GM18505 (cell line): ENCODE measurements around the gene SH3GL2.

ENCODE experiments used
- ATAC-seq: cut with Tn5 transposase; IDR thresholded peaks from one replicate; pipeline ENCODE4 v1.9.1; 2021; ENCODE audit not compliant: unreplicated experiment
- POLR2A ChIP-seq: IDR thresholded peaks from 4 replicates; pipeline ENCODE4 v1.6.1; 2011; ENCODE audit warnings: borderline replicate concordance; ENCODE audit not compliant: insufficient read depth, insufficient read length; ENCODE audit errors: extremely low read depth

The SH3GL2 gene

DNA sequence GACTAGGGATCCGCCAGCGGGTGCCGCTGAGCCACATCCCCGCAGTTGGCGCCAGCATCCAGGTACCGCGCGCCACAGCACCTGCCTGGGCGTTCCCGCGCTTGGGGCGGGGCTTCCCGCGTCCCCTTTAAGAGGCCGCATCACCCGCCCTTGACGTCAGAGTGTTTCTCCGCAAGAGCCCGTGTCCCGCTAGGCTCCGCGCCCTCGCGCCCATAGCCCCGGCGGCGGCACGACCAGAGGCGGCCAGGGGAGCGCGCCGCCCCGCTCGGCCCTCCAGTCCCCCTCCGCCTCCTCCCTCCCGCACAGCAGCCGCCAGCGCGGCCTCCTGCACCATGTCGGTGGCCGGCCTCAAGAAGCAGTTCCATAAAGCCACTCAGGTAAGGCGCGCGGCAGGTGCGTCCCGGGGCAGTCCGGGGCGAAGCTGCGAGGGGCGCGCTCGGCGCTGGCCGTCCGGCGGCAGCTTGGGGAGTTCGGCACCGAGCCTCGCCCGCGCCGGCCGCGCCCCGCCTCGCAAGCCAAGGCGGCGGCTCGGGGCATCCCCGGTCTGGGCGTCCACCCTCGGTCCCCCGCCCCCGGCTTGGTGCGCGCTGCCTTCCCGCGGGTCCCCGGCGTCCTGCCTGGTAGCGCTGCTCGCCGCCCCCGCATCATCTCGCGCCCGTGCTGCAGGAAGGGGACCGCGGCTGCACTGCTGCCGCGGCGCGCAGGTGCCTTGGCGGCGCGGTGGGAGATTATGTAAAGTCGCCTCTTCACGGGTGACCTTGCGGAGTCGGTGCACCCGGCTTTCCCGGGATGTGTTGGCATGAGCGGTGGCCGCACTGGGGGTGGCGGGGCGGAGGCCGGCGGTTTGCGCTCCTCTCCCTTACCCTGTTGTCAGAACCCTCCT, at the start of gene SH3GL2:
TSS of gene SH3GL2 (plus strand) at position 156 of the 883 bp plus-strand sequence.
- ATAC-seq, result peak; percentile 75
- no peak for TF ChIP-seq POLR2A

DNA sequence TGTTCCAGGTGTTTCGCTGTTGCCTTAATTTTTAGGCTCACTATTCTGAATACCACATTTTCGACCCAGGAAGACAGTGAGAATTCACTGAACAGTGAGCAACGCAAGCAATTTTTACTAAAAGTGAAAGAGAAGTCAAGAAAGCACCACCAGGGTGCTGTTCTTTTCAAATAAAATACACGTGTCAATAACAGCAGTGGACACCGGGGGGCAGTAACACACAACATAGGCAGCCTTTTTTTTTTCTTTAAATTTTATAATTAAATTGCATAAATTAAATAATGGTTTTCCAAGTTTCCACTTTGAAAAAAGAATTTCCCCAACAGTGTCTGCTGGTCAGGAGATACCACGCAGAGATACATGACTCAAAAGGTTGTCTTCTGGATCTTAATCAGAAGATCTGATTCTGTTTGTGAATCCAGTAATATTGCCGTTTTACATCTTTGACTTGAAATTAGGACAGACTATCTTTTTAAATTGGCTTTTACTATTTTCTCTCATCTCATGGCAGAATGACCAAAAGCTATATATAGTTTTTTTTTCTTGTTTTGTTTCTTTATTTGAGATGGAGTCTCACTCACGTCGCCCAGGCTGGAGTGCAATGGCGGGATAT, 47.1 kb upstream of the SH3GL2 start:
- peak; percentile 91 for ATAC-seq

DNA sequence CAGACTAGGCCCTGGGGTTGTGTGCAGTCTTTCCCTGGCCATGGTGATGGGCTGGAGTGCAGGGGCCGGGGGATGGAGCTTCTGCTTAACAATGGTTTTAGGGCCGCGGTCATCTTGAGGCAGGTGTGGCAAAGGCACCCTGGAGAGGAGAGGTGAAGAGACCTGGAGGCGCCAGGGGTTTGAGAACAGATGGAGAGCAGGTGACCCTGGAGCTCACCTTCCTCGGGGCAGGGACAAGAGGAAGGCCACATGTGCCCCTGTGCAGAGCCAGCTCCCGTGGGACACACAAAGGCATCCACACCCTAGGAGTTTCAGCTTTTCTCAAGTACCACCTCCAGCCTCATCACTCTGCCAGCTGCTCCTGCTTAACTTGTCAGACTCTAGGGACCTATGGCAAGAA, 46.4 kb upstream of the SH3GL2 start:
- no peak for ATAC-seq
- TF ChIP-seq POLR2A, result no peak

More for the DNA sequence above, 47.1 kb upstream of the SH3GL2 start:
- no peak for TF ChIP-seq POLR2A

DNA sequence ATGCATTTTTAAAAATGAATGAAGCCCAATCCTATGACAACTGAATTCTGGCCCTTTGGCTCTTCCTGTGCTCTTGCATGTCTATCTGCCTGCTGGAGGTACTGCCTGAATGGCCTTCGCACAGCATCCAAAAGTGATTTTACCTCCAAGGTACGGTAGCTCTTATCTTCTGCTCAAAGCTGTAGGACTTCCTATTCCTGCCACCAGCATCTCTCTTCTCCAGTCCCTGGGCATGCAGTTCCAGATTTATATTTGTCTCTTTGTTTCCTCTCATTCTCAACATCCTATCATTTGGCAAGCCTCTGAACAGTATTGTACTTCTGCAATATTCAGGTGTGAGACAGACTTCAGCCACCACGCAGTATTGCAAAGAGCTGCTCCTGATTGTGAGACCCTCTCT, 43.7 kb upstream of the SH3GL2 start:
- no peak for ATAC-seq
- no peak for TF ChIP-seq POLR2A

DNA sequence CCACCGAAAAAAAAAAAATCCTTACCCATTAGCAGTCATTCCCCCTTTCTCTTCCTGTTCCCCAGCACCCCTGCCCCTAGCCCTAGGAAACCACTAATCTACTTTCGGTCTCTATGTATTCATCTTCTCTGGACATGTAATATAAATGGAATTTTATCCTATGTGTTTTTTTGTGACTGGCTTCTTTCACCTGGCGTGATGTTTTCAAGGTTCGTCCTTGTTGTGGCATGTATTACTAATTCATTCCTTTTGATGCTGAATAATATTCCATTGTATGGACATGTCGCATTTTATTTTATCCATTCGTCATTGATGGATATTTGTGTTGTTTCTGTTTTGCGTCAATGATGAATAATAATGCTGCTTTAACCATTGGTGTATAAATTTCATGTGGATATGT, 42.8 kb upstream of the SH3GL2 start:
- TF ChIP-seq POLR2A, result no peak
- ATAC-seq, result no peak

DNA sequence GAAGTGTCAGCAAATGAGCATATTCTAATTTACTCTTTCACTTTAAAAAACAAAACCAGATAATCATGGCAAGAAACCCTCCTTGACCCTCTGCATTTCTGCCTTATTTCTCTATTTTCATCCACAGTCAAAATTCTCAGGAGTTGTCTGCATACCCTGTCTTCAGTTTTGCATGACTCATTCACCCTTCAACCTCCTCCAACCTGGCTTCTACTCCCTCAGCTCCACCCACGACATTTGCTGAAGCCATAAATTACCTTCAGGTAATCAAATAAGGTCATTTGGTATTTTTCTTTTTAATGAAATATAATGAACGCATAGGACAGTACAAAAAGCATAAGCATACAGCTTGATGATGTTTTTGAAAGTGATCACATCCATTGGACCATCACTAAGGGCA, 27.8 kb upstream of the SH3GL2 start:
- no peak for ATAC-seq
- TF ChIP-seq POLR2A, result no peak

DNA sequence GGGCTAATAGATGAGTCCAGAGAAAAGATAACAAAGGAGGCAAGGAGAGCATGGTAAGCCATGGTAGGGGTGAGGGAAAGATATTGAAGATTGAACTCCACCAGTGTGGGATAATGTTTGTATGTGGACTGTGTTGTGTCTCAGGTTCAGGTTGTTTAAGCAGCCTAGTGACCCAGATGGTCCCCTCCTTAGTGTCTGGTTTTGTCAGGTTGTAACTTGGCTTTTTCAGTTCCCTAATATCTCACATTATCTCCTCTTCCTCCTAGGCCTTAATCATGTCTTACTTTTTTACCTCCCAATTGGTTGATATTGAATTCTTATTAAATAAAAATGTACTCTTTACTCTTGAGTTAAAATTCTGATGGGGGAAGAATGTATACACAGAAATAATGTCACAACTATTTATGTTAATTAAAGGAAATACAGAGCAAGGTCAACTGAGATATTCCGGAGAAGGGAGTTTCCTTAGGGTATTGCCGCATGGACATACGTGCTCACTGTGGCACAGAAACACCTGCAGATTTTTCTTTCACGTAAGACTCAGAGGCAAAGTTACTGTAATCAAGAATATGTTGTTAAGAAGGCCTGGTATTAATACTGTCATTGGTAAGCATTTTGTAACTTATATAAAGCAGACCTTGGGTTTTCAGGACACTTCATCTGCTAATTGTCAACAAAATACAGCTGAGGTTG, 23.4 kb upstream of the SH3GL2 start:
- TF ChIP-seq POLR2A, result no peak
- no peak for ATAC-seq

DNA sequence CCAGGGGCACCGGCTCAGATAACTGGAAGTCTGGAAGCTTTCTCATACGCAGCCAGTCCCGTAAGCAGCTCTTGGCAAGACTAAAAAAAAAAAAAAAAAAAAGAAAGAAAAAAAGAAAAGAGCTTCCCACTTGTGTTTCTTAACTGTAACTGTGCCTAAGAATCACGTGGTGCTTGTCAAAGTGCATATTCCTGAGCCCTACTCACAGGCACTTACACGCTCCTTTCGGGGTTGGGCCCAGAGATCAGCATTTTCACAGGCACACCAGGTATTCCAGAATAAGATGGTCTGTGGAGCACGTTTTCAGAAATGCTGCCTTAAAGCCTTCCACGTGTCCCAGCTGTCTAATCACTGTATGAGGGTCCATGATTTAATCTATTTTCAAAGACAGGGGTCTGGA, 22.6 kb upstream of the SH3GL2 start:
- TF ChIP-seq POLR2A, result no peak
- no peak for ATAC-seq

DNA sequence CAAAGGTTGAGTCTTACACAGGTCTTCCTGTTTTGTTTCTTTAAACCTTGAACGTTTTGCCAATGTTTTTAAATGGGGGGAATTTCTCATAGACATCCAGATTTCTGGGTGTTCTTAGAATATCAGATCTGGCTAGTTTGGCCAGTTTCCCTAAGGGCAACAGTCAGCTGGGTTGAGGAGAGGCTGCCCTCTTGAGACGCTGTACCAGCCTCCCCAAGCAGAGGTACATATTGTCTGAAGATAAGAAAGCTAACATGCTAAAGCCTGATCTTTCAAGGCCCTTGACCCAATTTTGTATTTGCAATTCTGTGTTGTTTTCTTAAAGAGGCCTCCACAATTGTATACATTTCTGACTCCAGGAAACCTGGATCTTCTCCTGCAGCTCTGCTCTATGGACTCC, 21.9 kb upstream of the SH3GL2 start:
- TF ChIP-seq POLR2A, result no peak
- ATAC-seq, result no peak

DNA sequence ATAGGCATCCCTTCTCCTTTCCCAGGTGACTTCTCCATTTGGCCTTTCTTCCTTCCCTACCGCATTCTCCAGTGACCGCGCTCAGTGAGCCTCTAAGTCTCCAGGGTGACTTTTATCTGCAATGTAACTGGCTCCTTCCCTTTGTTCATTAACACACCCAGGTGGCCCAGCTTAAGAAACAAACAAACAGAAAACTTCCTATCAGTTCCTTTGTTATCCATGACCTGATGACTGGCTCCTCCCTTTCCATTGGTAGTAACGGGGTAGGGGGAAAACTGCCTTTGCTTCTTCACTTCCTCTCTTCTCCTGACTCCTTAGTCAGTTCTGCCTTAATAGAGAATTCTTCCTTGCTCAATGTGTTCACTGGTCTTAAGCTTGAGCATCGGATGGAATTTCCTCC, 7.0 kb upstream of the SH3GL2 start:
- TF ChIP-seq POLR2A, result no peak

DNA sequence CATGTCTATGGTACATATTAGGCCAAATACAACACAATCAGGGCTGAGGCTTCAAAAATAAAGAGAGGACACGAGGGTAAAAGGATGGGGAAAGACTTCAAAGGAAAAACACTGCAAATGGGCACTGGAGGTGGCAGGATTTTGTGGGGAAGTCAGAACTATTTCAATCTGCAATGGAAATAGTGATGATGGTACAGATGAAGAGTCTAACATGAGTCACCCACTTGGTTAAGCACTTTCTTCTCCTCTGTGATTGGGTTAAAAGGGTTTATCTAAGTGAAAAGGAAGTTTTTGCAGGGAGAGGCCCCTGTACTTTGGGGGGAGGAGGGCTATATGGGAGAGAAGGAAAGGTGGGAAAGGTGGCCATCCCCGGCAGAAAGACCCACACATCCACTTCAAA, 4.5 kb upstream of the SH3GL2 start:
- no peak for TF ChIP-seq POLR2A
- ATAC-seq, result no peak

More for the DNA sequence above, 7.0 kb upstream of the SH3GL2 start:
- no peak for ATAC-seq

DNA sequence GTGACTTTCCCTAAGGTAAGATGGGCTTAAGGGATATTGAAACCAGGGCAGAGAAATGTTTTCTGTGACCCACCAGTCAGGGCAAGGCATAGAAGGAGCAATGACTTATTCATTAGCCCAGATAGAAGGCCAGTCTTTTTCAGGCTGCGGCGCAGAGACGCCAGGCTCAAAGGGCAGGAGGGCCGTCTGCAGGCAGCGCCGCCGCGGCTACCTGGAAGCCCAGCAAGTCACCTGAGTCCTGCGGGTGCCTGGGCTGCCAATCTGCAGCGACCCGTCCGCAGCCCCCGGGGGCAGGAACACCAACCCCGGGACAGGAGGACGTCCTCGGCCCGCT, 322 bp upstream of the SH3GL2 start:
- no peak for TF ChIP-seq POLR2A
- no peak for ATAC-seq

DNA sequence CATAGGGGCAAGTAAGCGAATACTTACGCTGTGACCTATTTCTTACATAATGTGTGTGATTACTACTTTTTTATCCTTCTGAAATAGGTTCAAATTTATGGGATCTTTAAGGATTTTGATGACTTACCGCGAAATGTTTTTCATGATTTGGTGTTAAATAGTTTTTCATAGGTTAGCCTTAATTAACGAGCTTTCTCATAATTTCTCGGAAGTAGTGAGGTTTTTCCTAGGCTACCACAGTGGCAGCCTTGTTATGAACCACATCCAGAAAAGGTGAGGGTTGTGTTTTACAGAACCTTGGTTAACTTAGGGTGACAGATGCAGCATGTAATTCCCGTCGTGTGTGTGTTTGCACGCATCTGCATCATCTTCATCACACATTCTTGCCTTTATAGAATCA, 1.3 kb downstream of the SH3GL2 start:
- TF ChIP-seq POLR2A, result no peak
- ATAC-seq, result no peak

DNA sequence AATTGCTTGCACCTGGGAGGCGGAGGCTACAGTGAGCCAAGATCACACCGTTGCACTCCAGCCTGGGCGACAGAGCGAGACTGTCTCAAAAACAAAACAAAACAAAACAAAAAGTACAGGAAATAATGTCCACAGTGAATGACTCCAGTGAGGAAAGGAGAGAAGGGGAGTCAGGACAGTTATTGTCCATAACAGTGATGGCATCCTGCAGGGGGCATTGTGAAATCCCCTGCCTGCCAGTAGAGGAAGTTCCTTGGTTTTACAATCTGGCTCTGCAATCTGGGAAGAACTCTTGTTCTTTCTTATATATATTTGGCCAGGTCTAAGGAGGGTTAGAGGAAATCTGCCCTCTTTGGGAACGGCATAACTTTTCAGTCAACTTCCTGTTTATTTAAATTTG, 8.2 kb downstream of the SH3GL2 start:
- no peak for ATAC-seq
- TF ChIP-seq POLR2A, result no peak
